SU-DHL-6 (cell line): ENCODE data around the gene RYK.

Experiments used
- H2AFZ ChIP-seq: fragments of 200-600 bp; sonication (generic); 2 replicates; pipeline ENCODE4 v1.6.1; 2014; ENCODE audit warnings: low read depth, mild to moderate bottlenecking, moderate library complexity, mixed read lengths, antibody characterized with exemption, low read length; ENCODE audit not compliant: severe bottlenecking
- H3F3A ChIP-seq: fragments of 200-600 bp; shearing (Covaris generic); 2 replicates; pipeline ENCODE4 v1.6.0; 2016; ENCODE audit warnings: antibody characterized with exemption, mild to moderate bottlenecking; ENCODE audit not compliant: insufficient read depth
- H3K27ac ChIP-seq: fragments of 200-600 bp; sonication (generic); 2 replicates; pipeline ENCODE4 v1.5.1; 2016; ENCODE audit warnings: low read depth, mild to moderate bottlenecking, low read length, moderate library complexity, mixed read lengths
- H3K27me3 ChIP-seq: fragments of 200-600 bp; sonication (generic), shearing (Covaris generic); 2 replicates; pipeline ENCODE4 v1.6.0; 2014; ENCODE audit warnings: mild to moderate bottlenecking, low read length
- H3K36me3 ChIP-seq: fragments of 200-600 bp; sonication (generic); 2 replicates; pipeline ENCODE4 v1.6.1; 2014; ENCODE audit warnings: mild to moderate bottlenecking, low read length, mixed read lengths
- H3K4me2 ChIP-seq: fragments of 300-600, 200-600 bp; shearing (Covaris generic), sonication (generic); 2 replicates; pipeline ENCODE4 v1.6.0; 2014; ENCODE audit warnings: low read length, low read depth, mild to moderate bottlenecking; ENCODE audit not compliant: poor library complexity, severe bottlenecking
- H3K4me3 ChIP-seq: fragments of 200-600 bp; sonication (generic); 2 replicates; pipeline ENCODE4 v1.5.1; 2014; ENCODE audit warnings: antibody characterized with exemption, low read length, mild to moderate bottlenecking, mixed read lengths; ENCODE audit not compliant: insufficient read depth, poor library complexity, severe bottlenecking
- H3K79me2 ChIP-seq: fragments of 200-600 bp; sonication (generic); 2 replicates; pipeline ENCODE4 v1.6.1; 2014; ENCODE audit warnings: mild to moderate bottlenecking, low read length, moderate library complexity; ENCODE audit not compliant: insufficient read depth
- H3K9ac ChIP-seq: fragments of 200-600 bp; sonication (generic); 2 replicates; pipeline ENCODE4 v1.7.0; 2014; ENCODE audit warnings: mild to moderate bottlenecking, low read length
- H3K9me2 ChIP-seq: fragments of 200-600 bp; sonication (generic); replicated peaks from 2 replicates; pipeline ENCODE4 v1.6.1; 2014; ENCODE audit warnings: low read length; ENCODE audit not compliant: insufficient read depth
- H3K9me3 ChIP-seq: fragments of 200-600 bp; sonication (generic); 2 replicates; pipeline ENCODE4 v1.6.1; 2014; ENCODE audit warnings: low read length, mixed read lengths; ENCODE audit not compliant: insufficient read depth
- H4K20me1 ChIP-seq: fragments of 200-600 bp; sonication (generic); 2 replicates; pipeline ENCODE4 v1.6.1; 2014; ENCODE audit warnings: low read depth, mild to moderate bottlenecking, antibody characterized with exemption, low read length, moderate library complexity, mixed read lengths
- EZH2phosphoT487 ChIP-seq: fragments of 200-600 bp; sonication (generic), shearing (Covaris generic); conservative IDR thresholded peaks from 2 replicates; pipeline ENCODE4 v1.6.1; 2018; ENCODE audit warnings: mild to moderate bottlenecking, antibody characterized with exemption, low read length, moderate library complexity, mixed read lengths
- TF ChIP-seq, protein P1 (sequence below): fragments of 200-600 bp; sonication (generic); IDR thresholded peaks from one replicate; pipeline ENCODE4 v1.5.1; 2017; ENCODE audit warnings: antibody characterized with exemption, mild to moderate bottlenecking, low read length, moderate library complexity; ENCODE audit not compliant: insufficient read depth, poor library complexity, severe bottlenecking

Gene RYK

DNA sequence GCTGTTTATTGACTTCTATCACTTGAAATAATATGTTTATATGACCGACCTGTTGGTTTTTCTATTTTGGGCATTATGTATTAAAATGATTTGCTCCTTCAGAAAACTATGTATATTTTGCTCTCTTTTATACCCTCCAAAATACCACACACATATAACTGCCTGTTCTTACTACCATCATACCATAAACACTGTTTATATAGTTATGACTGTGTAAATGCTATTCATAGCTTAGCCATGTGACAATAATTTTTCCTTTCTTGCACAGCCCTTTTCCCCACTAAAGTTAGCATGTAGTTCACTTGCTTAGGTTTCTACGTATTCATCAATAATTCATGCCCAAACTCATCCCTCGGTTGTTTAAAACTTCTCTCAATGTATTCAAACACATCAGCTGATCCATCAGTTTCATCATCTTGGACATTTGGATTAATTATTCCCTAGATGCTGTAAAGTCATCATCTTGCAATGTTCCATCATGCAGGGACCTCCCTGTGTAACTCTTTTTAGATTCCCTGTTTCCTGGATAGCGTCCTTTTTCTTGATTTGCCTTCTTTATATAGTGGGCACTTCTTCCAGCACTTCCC lies 8.2 kb upstream of the RYK start:
- no peak overlapping the region for H2AFZ ChIP-seq

DNA sequence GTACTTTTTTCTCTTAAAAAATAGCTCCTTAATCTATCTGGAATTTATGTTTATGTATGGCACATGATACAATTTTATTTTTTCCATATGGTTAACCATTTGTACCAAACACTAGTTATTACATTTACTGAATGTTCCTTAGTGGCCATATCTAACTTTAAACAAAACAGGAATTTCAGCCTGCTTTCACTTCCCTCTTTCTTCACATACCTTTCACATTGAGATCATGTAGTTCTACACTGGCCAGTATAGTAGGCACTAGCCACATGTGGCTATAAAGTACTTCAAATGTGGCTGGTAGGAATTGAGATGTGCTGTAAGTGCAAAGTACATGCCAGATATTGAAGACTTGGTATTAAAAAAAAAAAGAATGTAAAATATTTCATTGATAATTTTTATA lies 4.7 kb upstream of the RYK start:
- H2AFZ ChIP-seq: no peak overlapping the region

More for the DNA sequence above, 8.2 kb upstream of the RYK start:
- Histone ChIP-seq H3K9ac (no peak overlapping the region), H3F3A (no peaks in the 10 kb centered on the region), H3K79me2 (no peaks in the 10 kb centered on the region), H3K27me3 (no peaks in the 10 kb centered on the region), H3K27ac (no peak overlapping the region), H3K4me3 (no peak overlapping the region), H3K4me2 (no peak overlapping the region), H3K36me3 (no peaks in the 10 kb centered on the region), H3K9me2 (no peaks in the 10 kb centered on the region), H3K9me3 (no peaks in the 10 kb centered on the region), H4K20me1 (no peaks in the 10 kb centered on the region)
- TF ChIP-seq EZH2phosphoT487: no peak
- TF ChIP-seq, protein P1, sequence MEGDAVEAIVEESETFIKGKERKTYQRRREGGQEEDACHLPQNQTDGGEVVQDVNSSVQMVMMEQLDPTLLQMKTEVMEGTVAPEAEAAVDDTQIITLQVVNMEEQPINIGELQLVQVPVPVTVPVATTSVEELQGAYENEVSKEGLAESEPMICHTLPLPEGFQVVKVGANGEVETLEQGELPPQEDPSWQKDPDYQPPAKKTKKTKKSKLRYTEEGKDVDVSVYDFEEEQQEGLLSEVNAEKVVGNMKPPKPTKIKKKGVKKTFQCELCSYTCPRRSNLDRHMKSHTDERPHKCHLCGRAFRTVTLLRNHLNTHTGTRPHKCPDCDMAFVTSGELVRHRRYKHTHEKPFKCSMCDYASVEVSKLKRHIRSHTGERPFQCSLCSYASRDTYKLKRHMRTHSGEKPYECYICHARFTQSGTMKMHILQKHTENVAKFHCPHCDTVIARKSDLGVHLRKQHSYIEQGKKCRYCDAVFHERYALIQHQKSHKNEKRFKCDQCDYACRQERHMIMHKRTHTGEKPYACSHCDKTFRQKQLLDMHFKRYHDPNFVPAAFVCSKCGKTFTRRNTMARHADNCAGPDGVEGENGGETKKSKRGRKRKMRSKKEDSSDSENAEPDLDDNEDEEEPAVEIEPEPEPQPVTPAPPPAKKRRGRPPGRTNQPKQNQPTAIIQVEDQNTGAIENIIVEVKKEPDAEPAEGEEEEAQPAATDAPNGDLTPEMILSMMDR: no peak

DNA sequence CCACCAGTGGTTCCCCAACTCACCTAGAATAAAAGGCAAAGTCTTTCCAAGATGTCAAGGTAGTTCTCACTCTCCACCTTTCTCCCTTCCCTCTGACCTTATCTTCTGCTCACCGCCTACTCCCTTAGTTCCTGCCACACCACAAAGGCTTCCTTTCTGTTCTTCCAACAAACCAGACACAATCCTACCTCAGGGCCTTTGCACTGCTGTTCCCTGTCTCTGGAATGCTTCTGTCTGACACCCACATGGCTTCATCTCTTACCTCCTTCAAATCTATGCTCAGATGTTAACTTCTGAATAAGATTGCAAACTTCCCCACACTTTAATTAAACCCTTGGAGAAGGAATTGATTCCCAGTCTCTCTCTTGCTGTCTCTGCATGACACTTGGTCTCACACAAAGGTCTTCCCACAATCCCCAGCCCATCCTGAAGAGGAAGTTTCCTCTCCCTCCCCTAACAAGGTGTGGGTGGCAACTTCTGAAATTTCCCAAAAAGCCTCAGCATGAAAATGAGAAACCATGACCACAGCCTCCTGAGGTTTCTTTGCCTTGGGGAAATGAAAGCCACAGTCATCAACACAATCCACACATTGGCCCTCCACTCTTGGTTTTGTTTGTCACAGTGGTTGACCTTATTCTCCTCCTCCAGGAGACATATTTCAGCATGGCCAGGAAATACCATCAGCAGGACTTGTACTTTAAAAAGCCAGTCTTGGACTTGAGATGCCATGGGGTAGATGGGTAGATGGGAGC lies 3.0 kb upstream of the RYK start:
- no peak overlapping the region for H2AFZ ChIP-seq
- H3F3A ChIP-seq: peaks cover 8% of the 10 kb centered on the region
- no peak for TF ChIP-seq EZH2phosphoT487
- TF ChIP-seq, protein P1: no peak
- no peak overlapping the region for H3K9ac ChIP-seq
- no peaks in the 10 kb centered on the region for H3K9me2 ChIP-seq
- no peak overlapping the region for H3K4me2 ChIP-seq
- no peaks in the 10 kb centered on the region for H3K27me3 ChIP-seq
- H3K4me3 ChIP-seq: no peak overlapping the region
- H3K36me3 ChIP-seq: no peaks in the 10 kb centered on the region
- H3K9me3 ChIP-seq: no peaks in the 10 kb centered on the region
- H4K20me1 ChIP-seq: peaks cover 9% of the 10 kb centered on the region
- H3K79me2 ChIP-seq: 0 out of 2 replicates have a peak, but pooled peaks cover 2% of the 10 kb centered on the region
- H3K27ac ChIP-seq: no peak overlapping the region

More for the DNA sequence above, 4.7 kb upstream of the RYK start:
- H3K9me3 ChIP-seq: no peaks in the 10 kb centered on the region
- no peaks in the 10 kb centered on the region for H3K27me3 ChIP-seq
- H3K9ac ChIP-seq: no peak overlapping the region
- no peaks in the 10 kb centered on the region for H4K20me1 ChIP-seq
- no peaks in the 10 kb centered on the region for H3K36me3 ChIP-seq
- H3K9me2 ChIP-seq: no peaks in the 10 kb centered on the region
- H3K79me2 ChIP-seq: no peaks in the 10 kb centered on the region
- H3F3A ChIP-seq: no peaks in the 10 kb centered on the region
- H3K4me2 ChIP-seq: no peak overlapping the region
- no peak for TF ChIP-seq EZH2phosphoT487
- TF ChIP-seq, protein P1: no peak
- no peak overlapping the region for H3K4me3 ChIP-seq
- H3K27ac ChIP-seq: no peak overlapping the region
